GM21360 (cell line): Measurements from ENCODE around the gene KRT34.

Source experiments
- ATAC-seq: cut with Tn5 transposase; IDR thresholded peaks from one replicate; pipeline ENCODE4 v1.9.1; 2021; ENCODE audit warnings: mild to moderate bottlenecking, moderate library complexity; ENCODE audit not compliant: unreplicated experiment

KRT34 gene

GRCh38 chr17:41334385-41335305, 47.5 kb downstream of the KRT34 start:
- no peak for ATAC-seq

GRCh38 chr17:41333836-41334235, 48.3 kb downstream of the KRT34 start:
- no peak for ATAC-seq

GRCh38 chr17:41333098-41333497, 49.0 kb downstream of the KRT34 start:
- no peak for ATAC-seq

- ATAC-seq: no peak
Observed at GRCh38 chr17:41332239-41332638, 49.9 kb downstream of the KRT34 start.

- no peak for ATAC-seq
Observed at GRCh38 chr17:41331606-41332005, 50.5 kb downstream of the KRT34 start.

- ATAC-seq: no peak
Observed at GRCh38 chr17:41329279-41329948, 52.7 kb downstream of the KRT34 start.

- ATAC-seq: no peak
Observed at GRCh38 chr17:41328207-41328606, 53.9 kb downstream of the KRT34 start.
